ENCODE results near the gene PIP4K2B. TPM values are rescaled to one million over a fixed set of nuclear protein-coding genes. Genes with fewer than 3 reads are reported as not detected.

PIP4K2B gene
- total and polyA plus RNA-seq, 2 of the 8 experiments (the other 6 are each of a cell fraction or from before 2014, with no cell fraction given) = 21.5 to 57.8 TPM

DNA sequence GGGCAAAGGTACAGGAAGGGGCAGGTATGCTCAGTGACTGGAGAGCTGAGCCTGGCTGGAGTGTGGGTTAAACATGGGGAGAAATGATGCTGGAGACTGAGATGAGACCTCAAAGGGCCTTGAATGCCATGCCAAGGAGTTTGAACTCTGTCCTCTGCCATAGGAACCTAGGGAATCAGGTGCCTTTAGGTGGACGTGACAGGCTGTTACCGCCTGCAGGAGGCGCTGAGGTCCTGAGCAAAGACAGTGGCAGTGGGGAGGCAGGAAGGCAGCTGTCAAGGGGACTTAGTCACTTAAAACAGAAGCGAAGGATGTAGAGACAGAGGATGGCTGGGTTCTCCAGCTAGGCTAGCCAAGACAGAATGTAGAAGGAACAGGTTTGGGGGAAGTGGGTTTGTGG, 37.7 kb downstream of the PIP4K2B start (continued):
- peak; percentile 75 to 95 (median 93) for TF ChIP-seq CTCF (IDR thresholded peaks at IDR 0.05; ENCODE audit: control extremely low read depth in 1 of 3, insufficient read depth in 1 of 3, low read depth in 1 of 3, low read length in 3 of 3)
- 0 out of 4 replicates have a peak, but pooled peaks of 1 of the 2 experiments have one; percentile 30 for TF ChIP-seq HDAC2 (IDR thresholded peaks at IDR 0.05; ENCODE audit: borderline replicate concordance in 1 of 2, low read depth in 2 of 2, low read length in 2 of 2)
- TF ChIP-seq PHF8 (conservative IDR thresholded peaks at IDR 0.05; ENCODE audit: low read depth, low read length) = no peak

Measured in H1 (cell line).